Measurements from ENCODE around the gene FAM13A. TPM values are rescaled to one million over a fixed set of nuclear protein-coding genes. Genes with fewer than 3 reads are reported as not detected.

FAM13A gene
- total and polyA plus RNA-seq, 2 of the 13 experiments (the other 11 are each of a cell fraction or from before 2014, with no cell fraction given), result 1.2 to 36.2 TPM

DNA sequence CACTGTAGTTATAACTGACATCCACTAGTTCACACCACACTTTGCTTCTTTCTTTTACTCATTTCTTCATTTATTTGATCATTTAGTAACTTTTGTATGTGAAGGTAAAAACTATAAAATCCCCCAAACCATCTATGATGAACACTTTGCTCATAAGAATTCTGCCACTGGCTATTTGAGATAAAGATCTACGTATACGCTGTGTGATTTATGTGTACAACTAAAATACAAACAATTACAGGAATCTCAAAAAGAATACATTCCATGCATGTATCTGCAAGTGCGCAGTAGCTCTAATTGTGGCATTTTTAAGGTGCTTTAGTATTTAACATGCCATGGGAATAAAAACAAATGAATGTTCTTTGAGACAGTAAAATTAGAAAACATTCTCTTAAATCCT, 202.5 kb downstream of the FAM13A start:
- Histone ChIP-seq H3K36me3 (replicated peaks in 1 of 2; ENCODE audit: control insufficient read depth in 1 of 2, insufficient read depth in 2 of 2, low read length in 2 of 2) (no peaks in the 10 kb centered on the region), H2AFZ (ENCODE audit: low read length) (no peak overlapping the region), H3K27ac (ENCODE audit: extremely low read length, insufficient read depth, low read length) (no peak overlapping the region), H3K9me3 (ENCODE audit: low read length) (no peaks in the 10 kb centered on the region), H3K4me1 (ENCODE audit: insufficient read depth, low read length) (no peaks in the 10 kb centered on the region), H3K4me3 (replicated peaks in 1 of 3; ENCODE audit: insufficient read depth in 1 of 3, low read depth in 2 of 3, low read length in 3 of 3) (no peak overlapping the region), H3K79me2 (ENCODE audit: insufficient read depth, low read length) (no peaks in the 10 kb centered on the region), H3K9ac (ENCODE audit: insufficient read depth, low read depth, low read length) (no peak overlapping the region), H3K4me2 (ENCODE audit: low read depth, low read length) (no peak overlapping the region), H3K27me3 (ENCODE audit: control insufficient read depth in 1 of 2, insufficient read depth in 2 of 2, low read length in 2 of 2) (no peaks in the 10 kb centered on the region), H4K20me1 (ENCODE audit: insufficient read depth, low read length) (no peaks in the 10 kb centered on the region)
- in situ Hi-C loops (cut with HindIII; ENCODE audit: extremely low pct_ligation_motif_present, low pct_unique_long_range_greater_than_20kb) (no loop called here), intact Hi-C loops (cut with micrococcal nuclease; ENCODE audit: unreplicated experiment) (no loop called here)
- no peak for TF ChIP-seq ZNF616 (CRISPR knock-in tag; IDR thresholded peaks at IDR 0.05; ENCODE audit: low read depth)
- no peak for TF ChIP-seq RXRA (CRISPR knock-in tag; IDR thresholded peaks at IDR 0.05)
- TF ChIP-seq, protein P1, sequence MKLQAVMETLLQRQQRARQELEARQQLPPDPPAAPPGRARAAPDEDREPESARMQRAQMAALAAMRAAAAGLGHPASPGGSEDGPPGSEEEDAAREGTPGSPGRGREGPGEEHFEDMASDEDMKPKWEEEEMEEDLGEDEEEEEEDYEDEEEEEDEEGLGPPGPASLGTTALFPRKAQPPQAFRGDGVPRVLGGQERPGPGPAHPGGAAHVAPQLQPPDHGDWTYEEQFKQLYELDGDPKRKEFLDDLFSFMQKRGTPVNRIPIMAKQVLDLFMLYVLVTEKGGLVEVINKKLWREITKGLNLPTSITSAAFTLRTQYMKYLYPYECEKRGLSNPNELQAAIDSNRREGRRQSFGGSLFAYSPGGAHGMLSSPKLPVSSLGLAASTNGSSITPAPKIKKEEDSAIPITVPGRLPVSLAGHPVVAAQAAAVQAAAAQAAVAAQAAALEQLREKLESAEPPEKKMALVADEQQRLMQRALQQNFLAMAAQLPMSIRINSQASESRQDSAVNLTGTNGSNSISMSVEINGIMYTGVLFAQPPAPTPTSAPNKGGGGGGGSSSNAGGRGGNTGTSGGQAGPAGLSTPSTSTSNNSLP (IDR thresholded peaks at IDR 0.05; ENCODE audit: low read depth, low read length), result no peak
- TF ChIP-seq MEIS2 (CRISPR knock-in tag; IDR thresholded peaks at IDR 0.05), result no peak
- no peak for TF ChIP-seq HHEX (CRISPR knock-in tag; IDR thresholded peaks at IDR 0.05)
- no peak for TF ChIP-seq RNF2 (conservative IDR thresholded peaks at IDR 0.05; ENCODE audit: low read depth)
- no peak for TF ChIP-seq ZSCAN12 (CRISPR knock-in tag; IDR thresholded peaks at IDR 0.05)
- no peak for TF ChIP-seq AGO1 (IDR thresholded peaks at IDR 0.05; ENCODE audit: low read depth, low read length, poor library complexity, severe bottlenecking)
- no peak for TF ChIP-seq ZIK1 (CRISPR knock-in tag; IDR thresholded peaks at IDR 0.05; ENCODE audit: borderline replicate concordance, low read depth)
- ATAC-seq, result no peak
- FAIRE-seq, result no peak
- ChIA-PET CTCF (ENCODE audit: low intra/inter-chr PET ratio, low total read pairs) (no interaction called here), POLR2A (no interaction called here)
- DNase-seq (ENCODE audit: low spot score), result no peak
- 54% methylated on average over 3 of the region's 3 CpGs for WGBS (ENCODE audit: low lambda C conversion rate)
- BruUV-seq (replicated peaks), result no TSS peak
